Measurements from ENCODE around the gene IMMP2L. TPM values are rescaled to one million over a fixed set of nuclear protein-coding genes. Genes with fewer than 3 reads are reported as not detected.
A peak's percentile ranks its signal among the peaks of the same experiment; 100 is the strongest.

IMMP2L gene
- total RNA-seq, 2 experiments from 2014 or later, result 5.2 to 6.5 TPM

DNA sequence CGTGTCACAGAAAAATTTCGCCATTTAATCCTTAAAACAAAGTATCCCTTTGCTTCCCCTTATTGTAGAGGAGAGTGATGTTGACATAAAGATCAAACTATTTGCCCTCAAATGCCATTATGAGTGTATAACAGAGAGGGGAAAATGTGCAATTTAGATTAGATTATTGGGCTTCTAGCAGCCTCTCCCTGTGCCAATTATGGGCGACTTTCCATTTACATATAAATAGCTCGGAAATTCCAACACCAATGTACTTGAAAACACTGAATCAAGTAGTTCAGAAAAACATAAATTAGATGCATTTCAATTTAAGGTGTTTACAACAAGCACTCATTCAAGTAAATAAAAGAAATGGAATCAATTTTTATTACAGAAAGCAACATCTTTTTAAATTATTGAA lies 535.9 kb downstream of the IMMP2L start:
- no peak for DNase-seq
- peaks cover 21% of the 10 kb centered on the region for H3K9me3 Mint-ChIP-seq
- peak overlapping the region; percentile 84 for H3K27ac Mint-ChIP-seq
- CTCF ChIA-PET, result interaction anchor here (1.3 kb wide), 1 partner anchor 55 kb away, joined by 3 read pairs; no protein-coding TSS in a partner anchor
- H3K36me3 Mint-ChIP-seq (ENCODE audit: low read depth), result peaks cover 54% of the 10 kb centered on the region
- peaks cover 85% of the 10 kb centered on the region for H3K4me1 Mint-ChIP-seq
- POLR2A ChIA-PET, result no interaction called here
- H3K4me3 Mint-ChIP-seq, result no peak overlapping the region
- no peaks in the 10 kb centered on the region for H3K27me3 Mint-ChIP-seq

DNA sequence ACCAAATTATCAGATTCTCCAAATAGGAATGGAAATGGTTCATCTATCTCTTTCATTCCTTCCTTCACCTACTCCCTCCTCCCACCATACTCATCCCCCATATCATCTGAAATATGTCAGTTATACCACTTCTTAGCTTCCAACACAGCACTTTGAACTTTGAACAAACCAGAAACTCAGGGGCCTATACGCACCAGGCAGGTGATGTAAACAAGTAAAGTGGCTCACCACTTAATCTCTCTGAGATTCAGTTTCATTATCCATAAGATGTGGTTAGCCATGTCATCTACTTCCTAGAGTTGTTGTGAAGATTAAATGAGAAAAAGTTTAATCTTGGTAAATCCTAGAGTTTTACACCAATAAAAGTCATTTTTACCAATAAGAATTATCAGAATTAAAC lies 537.3 kb downstream of the IMMP2L start:
- Mint-ChIP-seq H3K4me1 (peaks cover 89% of the 10 kb centered on the region), H3K27me3 (no peaks in the 10 kb centered on the region), H3K36me3 (ENCODE audit: low read depth) (peaks cover 65% of the 10 kb centered on the region), H3K4me3 (peak overlapping the region; percentile 7), H3K9me3 (peaks cover 26% of the 10 kb centered on the region), H3K27ac (peak overlapping the region; percentile 93)
- ChIA-PET POLR2A (no interaction called here), CTCF (interaction anchor here (1.2 to 1.7 kb wide), 3 partner anchors 10 to 58 kb away, joined by 3 to 4 read pairs (median 3); no protein-coding TSS in a partner anchor)
- peak; percentile 75 for DNase-seq

- no peaks in the 10 kb centered on the region for H3K27me3 Mint-ChIP-seq
- peaks cover 50% of the 10 kb centered on the region for H3K36me3 Mint-ChIP-seq (ENCODE audit: low read depth)
- peaks cover 82% of the 10 kb centered on the region for H3K4me1 Mint-ChIP-seq
- peak overlapping the region; percentile 40 for H3K4me3 Mint-ChIP-seq
- DNase-seq, result peak; percentile 24
- peak overlapping the region; percentile 74 for H3K27ac Mint-ChIP-seq
- POLR2A ChIA-PET, result no interaction called here
- CTCF ChIA-PET, result interaction anchor here (0.9 to 1.3 kb wide), 2 partner anchors 44 to 64 kb away, joined by 3 to 4 read pairs; no protein-coding TSS in a partner anchor
- peaks cover 18% of the 10 kb centered on the region for H3K9me3 Mint-ChIP-seq
Observed at GRCh38 chr7:111018960-111019736, 543.1 kb downstream of the IMMP2L start.

DNA sequence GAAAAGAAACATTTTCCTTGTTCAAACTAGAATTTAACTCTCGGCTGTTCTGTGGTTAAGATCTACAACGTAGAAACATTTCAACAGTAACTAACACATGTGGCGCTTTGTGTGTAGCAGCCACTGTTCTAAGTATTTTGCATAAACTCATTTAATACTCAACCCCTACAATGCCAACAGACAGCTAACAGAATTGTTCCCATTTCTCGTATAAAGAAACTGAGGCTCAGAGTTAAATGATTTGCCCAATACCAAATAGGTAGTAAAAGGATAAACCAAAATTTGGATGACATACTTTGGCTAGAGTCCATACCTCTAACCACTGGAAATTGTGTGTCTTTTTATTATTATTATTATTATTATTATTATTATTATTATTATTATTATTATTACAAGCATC lies 543.8 kb downstream of the IMMP2L start:
- H3K4me1 Mint-ChIP-seq, result peaks cover 81% of the 10 kb centered on the region
- POLR2A ChIA-PET, result no interaction called here
- H3K27ac Mint-ChIP-seq, result peak overlapping the region; percentile 39

DNA sequence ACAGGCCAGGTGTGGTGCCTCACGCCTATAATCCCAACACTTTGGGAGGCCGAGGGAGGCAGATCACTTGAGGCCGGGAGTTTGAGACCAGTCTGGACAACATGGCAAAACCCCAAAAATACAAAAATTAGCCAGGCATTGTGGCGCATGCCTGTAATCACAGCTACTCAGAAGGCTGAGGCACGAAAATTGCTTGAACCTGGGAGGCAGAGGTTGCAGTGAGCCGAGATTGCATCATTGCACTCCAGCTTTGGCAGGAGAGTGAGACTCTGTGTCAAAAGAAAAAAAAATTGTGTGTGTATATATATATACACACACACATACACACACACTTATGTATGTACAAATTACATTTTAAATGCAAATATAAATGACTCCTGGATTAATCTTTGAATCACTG lies 548.2 kb downstream of the IMMP2L start:
- DNase-seq, result peak; percentile 28
- Mint-ChIP-seq H3K27me3 (no peaks in the 10 kb centered on the region), H3K9me3 (peaks cover 9% of the 10 kb centered on the region), H3K36me3 (ENCODE audit: low read depth) (peaks cover 35% of the 10 kb centered on the region), H3K4me1 (peaks cover 78% of the 10 kb centered on the region), H3K27ac (peak overlapping the region; percentile 89), H3K4me3 (no peak overlapping the region)
- CTCF ChIA-PET, result interaction anchor here (0.6 to 3.8 kb wide), 2 partner anchors 16 to 34 kb away, joined by 3 to 11 read pairs; no protein-coding TSS in a partner anchor
- POLR2A ChIA-PET, result no interaction called here

More for the DNA sequence above, 543.8 kb downstream of the IMMP2L start:
- H3K36me3 Mint-ChIP-seq (ENCODE audit: low read depth), result peaks cover 46% of the 10 kb centered on the region
- CTCF ChIA-PET, result interaction anchor here (0.9 kb wide), 1 partner anchor 43 kb away, joined by 4 read pairs; no protein-coding TSS in a partner anchor
- no peak overlapping the region for H3K4me3 Mint-ChIP-seq
- peaks cover 18% of the 10 kb centered on the region for H3K9me3 Mint-ChIP-seq
- DNase-seq, result no peak
- H3K27me3 Mint-ChIP-seq, result no peaks in the 10 kb centered on the region

DNA sequence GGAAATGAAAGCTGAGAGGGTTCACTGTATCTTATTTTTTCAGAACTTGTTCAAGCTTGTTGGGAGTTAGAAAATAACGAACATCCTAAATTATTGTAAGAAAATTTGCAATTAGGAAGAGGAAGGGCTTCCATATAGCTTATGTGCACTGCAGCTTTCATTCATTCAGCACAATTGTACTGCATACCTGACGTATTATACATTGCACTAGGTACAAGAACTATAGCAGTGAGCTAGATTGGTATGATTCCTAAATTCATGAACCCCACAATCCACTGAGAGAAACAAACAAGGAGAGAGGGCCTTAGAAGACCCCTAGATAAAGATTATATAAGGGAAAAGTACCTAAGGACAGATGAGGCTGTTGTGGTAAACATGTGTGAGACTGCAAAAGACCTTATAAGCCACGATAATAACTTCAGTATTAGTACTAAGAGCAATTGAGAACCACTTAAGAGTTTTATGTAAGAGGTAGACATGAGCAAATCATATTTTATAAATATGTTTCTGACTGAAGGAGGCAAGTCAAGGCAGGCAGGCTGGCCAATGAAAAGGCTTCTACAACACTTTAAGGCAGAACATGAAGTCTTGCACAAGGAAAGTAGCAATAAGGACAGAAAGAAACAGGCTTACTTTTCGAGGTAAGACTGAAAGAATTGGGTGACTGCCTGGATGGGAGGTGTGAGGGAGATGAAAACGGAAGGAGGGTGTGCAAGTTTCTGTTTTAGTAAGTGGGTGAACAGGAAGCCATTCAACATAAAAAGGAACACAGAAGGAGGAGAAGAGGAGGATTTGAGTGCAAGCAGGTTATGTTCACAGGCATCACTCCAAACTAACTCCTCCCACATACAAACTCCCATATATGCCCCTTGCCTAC lies 549.3 kb downstream of the IMMP2L start:
- ChIA-PET CTCF (interaction anchor here (1.0 to 3.8 kb wide), 4 partner anchors 10 to 17 kb away, joined by 3 to 11 read pairs (median 3); no protein-coding TSS in a partner anchor), POLR2A (interaction anchor here (0.7 to 1.1 kb wide), 3 partner anchors 9 to 70 kb away, joined by 3 to 4 read pairs (median 3); no protein-coding TSS in a partner anchor)
- H3K4me3 Mint-ChIP-seq, result peak overlapping the region; percentile 65
- H3K27ac Mint-ChIP-seq, result peak overlapping the region; percentile 89
- H3K36me3 Mint-ChIP-seq (ENCODE audit: low read depth), result peaks cover 33% of the 10 kb centered on the region
- H3K27me3 Mint-ChIP-seq, result no peaks in the 10 kb centered on the region
- DNase-seq, result peak; percentile 79
- H3K9me3 Mint-ChIP-seq, result peaks cover 9% of the 10 kb centered on the region
- H3K4me1 Mint-ChIP-seq, result peaks cover 70% of the 10 kb centered on the region

DNA sequence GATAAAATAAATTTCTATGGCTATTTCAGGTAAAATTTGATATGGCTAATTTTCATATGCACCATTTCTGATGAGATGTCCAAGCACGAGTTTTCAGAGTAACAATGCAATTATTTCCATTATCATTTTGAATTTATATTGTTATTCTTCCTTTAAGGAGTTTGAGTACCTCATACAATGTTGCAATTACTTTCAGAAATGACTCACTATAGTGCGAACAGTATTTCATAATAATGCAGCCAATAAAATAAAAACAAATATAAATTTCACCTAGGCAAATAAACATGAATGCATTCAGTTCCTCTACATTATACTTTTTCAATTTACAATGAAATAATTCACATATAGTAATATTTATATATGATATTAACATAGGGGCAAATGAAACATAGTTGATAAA lies 550.1 kb downstream of the IMMP2L start:
- Mint-ChIP-seq H3K27ac (peak overlapping the region; percentile 93), H3K9me3 (peaks cover 9% of the 10 kb centered on the region), H3K36me3 (ENCODE audit: low read depth) (peaks cover 33% of the 10 kb centered on the region), H3K4me1 (peaks cover 61% of the 10 kb centered on the region), H3K27me3 (no peaks in the 10 kb centered on the region), H3K4me3 (peak overlapping the region; percentile 71)
- no peak for DNase-seq
- POLR2A ChIA-PET, result interaction anchor here (0.7 to 1.1 kb wide), 3 partner anchors 9 to 71 kb away, joined by 3 to 4 read pairs (median 3); no protein-coding TSS in a partner anchor
- CTCF ChIA-PET, result interaction anchor here (1.0 to 3.8 kb wide), 5 partner anchors 9 to 64 kb away, joined by 3 to 11 read pairs (median 3); no protein-coding TSS in a partner anchor

- peak overlapping the region; percentile 93 for H3K27ac Mint-ChIP-seq
- no peaks in the 10 kb centered on the region for H3K27me3 Mint-ChIP-seq
- POLR2A ChIA-PET, result no interaction called here
- peaks cover 59% of the 10 kb centered on the region for H3K4me1 Mint-ChIP-seq
- peaks cover 9% of the 10 kb centered on the region for H3K9me3 Mint-ChIP-seq
- H3K4me3 Mint-ChIP-seq, result peak overlapping the region; percentile 71
- CTCF ChIA-PET, result interaction anchor here (1.1 to 3.8 kb wide), 6 partner anchors 10 to 65 kb away, joined by 3 to 11 read pairs (median 4); no protein-coding TSS in a partner anchor
- H3K36me3 Mint-ChIP-seq (ENCODE audit: low read depth), result peaks cover 33% of the 10 kb centered on the region
- DNase-seq, result no peak
Observed at GRCh38 chr7:111011520-111011919, 550.8 kb downstream of the IMMP2L start.

GRCh38 chr7:111010798-111011197 lies 551.5 kb downstream of the IMMP2L start:
- no peak for DNase-seq
- ChIA-PET POLR2A (no interaction called here), CTCF (interaction anchor here (1.2 to 2.5 kb wide), 3 partner anchors 11 to 64 kb away, joined by 3 to 6 read pairs (median 4); no protein-coding TSS in a partner anchor)
- Mint-ChIP-seq H3K4me3 (peak overlapping the region; percentile 71), H3K9me3 (peaks cover 9% of the 10 kb centered on the region), H3K4me1 (peaks cover 55% of the 10 kb centered on the region), H3K36me3 (ENCODE audit: low read depth) (peaks cover 33% of the 10 kb centered on the region), H3K27me3 (no peaks in the 10 kb centered on the region), H3K27ac (peak overlapping the region; percentile 93)

- DNase-seq, result no peak
- peak overlapping the region; percentile 93 for H3K27ac Mint-ChIP-seq
- peaks cover 26% of the 10 kb centered on the region for H3K36me3 Mint-ChIP-seq (ENCODE audit: low read depth)
- no peaks in the 10 kb centered on the region for H3K27me3 Mint-ChIP-seq
- ChIA-PET CTCF (interaction anchor here (0.9 to 2.5 kb wide), 2 partner anchors 12 to 73 kb away, joined by 4 to 6 read pairs; no protein-coding TSS in a partner anchor), POLR2A (no interaction called here)
- peaks cover 9% of the 10 kb centered on the region for H3K9me3 Mint-ChIP-seq
- peaks cover 43% of the 10 kb centered on the region for H3K4me1 Mint-ChIP-seq
- H3K4me3 Mint-ChIP-seq, result peak overlapping the region; percentile 38
Observed at GRCh38 chr7:111009526-111010040, 552.7 kb downstream of the IMMP2L start.

GRCh38 chr7:111006691-111007090 lies 555.6 kb downstream of the IMMP2L start:
- POLR2A ChIA-PET, result no interaction called here
- CTCF ChIA-PET, result interaction anchor here (1.0 to 1.9 kb wide), 2 partner anchors 11 to 13 kb away, joined by 3 to 7 read pairs; no protein-coding TSS in a partner anchor

GRCh38 chr7:111006040-111006439 lies 556.3 kb downstream of the IMMP2L start:
- Mint-ChIP-seq H3K9me3 (peaks cover 12% of the 10 kb centered on the region), H3K27ac (no peak overlapping the region), H3K36me3 (ENCODE audit: low read depth) (peaks cover 20% of the 10 kb centered on the region), H3K27me3 (no peaks in the 10 kb centered on the region), H3K4me1 (peaks cover 30% of the 10 kb centered on the region), H3K4me3 (no peak overlapping the region)
- POLR2A ChIA-PET, result no interaction called here
- no peak for DNase-seq
- CTCF ChIA-PET, result interaction anchor here (1.0 to 1.9 kb wide), 2 partner anchors 10 to 12 kb away, joined by 3 to 7 read pairs; no protein-coding TSS in a partner anchor

More at GRCh38 chr7:111006691-111007090, 555.6 kb downstream of the IMMP2L start:
- Mint-ChIP-seq H3K4me1 (peaks cover 35% of the 10 kb centered on the region), H3K9me3 (peaks cover 11% of the 10 kb centered on the region), H3K36me3 (ENCODE audit: low read depth) (peaks cover 23% of the 10 kb centered on the region), H3K27ac (no peak overlapping the region), H3K4me3 (no peak overlapping the region), H3K27me3 (no peaks in the 10 kb centered on the region)
- DNase-seq, result no peak

Data from activated CD4-positive, alpha-beta T cell treated with anti-CD3 and anti-CD28 coated beads, Interleukin-2, amount 10 ng/mL, durations not matched to agents 7 days and 5 days (primary cell).